ENCODE measurements around the gene RBM4. TPM values are rescaled to one million over a fixed set of nuclear protein-coding genes. Genes with fewer than 3 reads are reported as not detected.
A peak's percentile ranks its signal among the peaks of the same experiment; 100 is the strongest.

Gene RBM4
- total and polyA plus RNA-seq, 2 donors (not counting 1 experiment from before 2014, with no cell fraction given) = 105 to 161 TPM

GRCh38 chr11:66694732-66695207 lies 56.3 kb downstream of the RBM4 start:
- no peak overlapping the region for H2AFZ ChIP-seq (ENCODE audit: low read length)
- H3K36me3 ChIP-seq (ENCODE audit: control insufficient read depth, insufficient read depth, low read length) = no peaks in the 10 kb centered on the region
- TF ChIP-seq CTCF (conservative IDR thresholded peaks at IDR 0.05 in 1 of 2, IDR thresholded peaks at IDR 0.05 in 1 of 2; ENCODE audit: low read depth in 1 of 2, low read length in 2 of 2) = peak; percentile 92 to 97
- no peak for TF ChIP-seq EZH2 (IDR thresholded peaks at IDR 0.05; ENCODE audit: low read length, missing control alignments)

More at GRCh38 chr11:66694732-66695207, 56.3 kb downstream of the RBM4 start:
- H3K4me3 ChIP-seq (replicated peaks in 1 of 4; ENCODE audit: control extremely low read depth in 1 of 4, insufficient read depth in 1 of 4, low read depth in 3 of 4, low read length in 4 of 4) = no peak overlapping the region
- H3K4me2 ChIP-seq (ENCODE audit: extremely low read depth, insufficient read depth, low read length) = no peak overlapping the region
- H3K9me3 ChIP-seq (ENCODE audit: control insufficient read depth, insufficient read depth, low read depth, low read length) = no peaks in the 10 kb centered on the region
- peak; percentile 97 for DNase-seq (ENCODE audit: low read depth in 2 of 2)
- H3K4me1 ChIP-seq (ENCODE audit: control insufficient read depth, extremely low read depth, insufficient read depth, low read length) = no peaks in the 10 kb centered on the region
- no peak overlapping the region for H3K27ac ChIP-seq (ENCODE audit: insufficient read depth, low read length)
- H3K79me2 ChIP-seq (ENCODE audit: control insufficient read depth, insufficient read depth, low read length) = no peaks in the 10 kb centered on the region
- H3K27me3 ChIP-seq (ENCODE audit: control insufficient read depth, insufficient read depth, low read length) = no peaks in the 10 kb centered on the region
- H4K20me1 ChIP-seq (ENCODE audit: control insufficient read depth, extremely low read depth, insufficient read depth, low read length) = no peaks in the 10 kb centered on the region
- no peak overlapping the region for H3K9ac ChIP-seq (ENCODE audit: insufficient read depth, low read length)

Other genes starting within 250 kb of the RBM4 start
- not detected in 2 replicates for gene NPAS4, start 217.7 kb upstream of the RBM4 start, total RNA-seq
- 0.08 and 0.16 TPM in 2 replicates for gene NPAS4, start 217.7 kb upstream of the RBM4 start, polyA plus RNA-seq
- gene MRPL11, start 199.9 kb upstream of the RBM4 start, total RNA-seq = 32.7 and 39.3 TPM in 2 replicates
- 35.7 and 55.9 TPM in 2 replicates for gene MRPL11, start 199.9 kb upstream of the RBM4 start, polyA plus RNA-seq
- 16.2 and 20.3 TPM in 2 replicates for gene PELI3, start 171.8 kb upstream of the RBM4 start, total RNA-seq
- gene PELI3, start 171.8 kb upstream of the RBM4 start, polyA plus RNA-seq = 5.0 and 5.1 TPM in 2 replicates
- 28.2 and 39.6 TPM in 2 replicates for gene DPP3, start 158.3 kb upstream of the RBM4 start, total RNA-seq
- 33.6 and 42.1 TPM in 2 replicates for gene DPP3, start 158.3 kb upstream of the RBM4 start, polyA plus RNA-seq
- gene BBS1, start 128.1 kb upstream of the RBM4 start, total RNA-seq = 20.3 and 20.5 TPM in 2 replicates
- 11.6 and 16.5 TPM in 2 replicates for gene BBS1, start 128.1 kb upstream of the RBM4 start, polyA plus RNA-seq
- gene ZDHHC24, start 92.7 kb upstream of the RBM4 start, total RNA-seq = 8.7 and 11.6 TPM in 2 replicates
- 5.1 and 6.0 TPM in 2 replicates for gene ZDHHC24, start 92.7 kb upstream of the RBM4 start, polyA plus RNA-seq
- gene ACTN3, start 91.8 kb upstream of the RBM4 start, total RNA-seq = under 0.01 TPM in 1 of 2 replicates, not detected in the other
- gene ACTN3, start 91.8 kb upstream of the RBM4 start, polyA plus RNA-seq = 0.02 TPM in 1 of 2 replicates, not detected in the other
- 26.6 and 55.0 TPM in 2 replicates for gene CTSF, start 70.1 kb upstream of the RBM4 start, total RNA-seq
- gene CTSF, start 70.1 kb upstream of the RBM4 start, polyA plus RNA-seq = 8.6 and 17.1 TPM in 2 replicates
- 0.26 and 0.33 TPM in 2 replicates for gene CCDC87, start 45.6 kb upstream of the RBM4 start, total RNA-seq
- gene CCDC87, start 45.6 kb upstream of the RBM4 start, polyA plus RNA-seq = 0.11 and 0.15 TPM in 2 replicates
- 41.6 and 42.4 TPM in 2 replicates for gene CCS, start 45.5 kb upstream of the RBM4 start, total RNA-seq
- gene CCS, start 45.5 kb upstream of the RBM4 start, polyA plus RNA-seq = 16.9 and 22.5 TPM in 2 replicates
- 14.1 and 27.6 TPM in 2 replicates for gene RBM14, start 22.1 kb upstream of the RBM4 start, total RNA-seq
- 13.2 and 25.4 TPM in 2 replicates for gene RBM14, start 22.1 kb upstream of the RBM4 start, polyA plus RNA-seq
- gene RBM4B, start 39.2 kb downstream of the RBM4 start, total RNA-seq = 28.0 and 28.4 TPM in 2 replicates
- gene RBM4B, start 39.2 kb downstream of the RBM4 start, polyA plus RNA-seq = 24.6 and 27.8 TPM in 2 replicates
- gene SPTBN2, start 90.5 kb downstream of the RBM4 start, total RNA-seq = 0.51 and 0.99 TPM in 2 replicates
- 0.09 and 0.53 TPM in 2 replicates for gene SPTBN2, start 90.5 kb downstream of the RBM4 start, polyA plus RNA-seq
- 13.4 and 14.4 TPM in 2 replicates for gene RCE1, start 204.7 kb downstream of the RBM4 start, total RNA-seq
- 7.0 and 9.4 TPM in 2 replicates for gene RCE1, start 204.7 kb downstream of the RBM4 start, polyA plus RNA-seq
- gene LRFN4, start 218.4 kb downstream of the RBM4 start, total RNA-seq = 10.5 and 14.5 TPM in 2 replicates
- 3.8 and 5.7 TPM in 2 replicates for gene LRFN4, start 218.4 kb downstream of the RBM4 start, polyA plus RNA-seq